SIG-M5 treated with dmso at 0.1 percent for 504 hours (cell line): ENCODE measurements around the gene CCDC175.

Experiments used
- DNase-seq: peaks from one replicate; lab custom pipeline; 2025; ENCODE audit not compliant: unreplicated experiment; lab: John Stamatoyannopoulos, UW

Gene CCDC175

GRCh38 chr14:59482541-59483331 is 93.9 kb downstream of the CCDC175 start:
- DNase-seq: no peak

- no peak for DNase-seq
Observed at GRCh38 chr14:59481871-59482540, 94.6 kb downstream of the CCDC175 start.

GRCh38 chr14:59481407-59481806 is 95.2 kb downstream of the CCDC175 start:
- DNase-seq: no peak

GRCh38 chr14:59480166-59480565 is 96.4 kb downstream of the CCDC175 start:
- no peak for DNase-seq

GRCh38 chr14:59478540-59478939 is 98.1 kb downstream of the CCDC175 start:
- no peak for DNase-seq

GRCh38 chr14:59475709-59476108 is 100.9 kb downstream of the CCDC175 start:
- DNase-seq: no peak

- DNase-seq: no peak
Observed at GRCh38 chr14:59474172-59474571, 102.4 kb downstream of the CCDC175 start.

- no peak for DNase-seq
Observed at GRCh38 chr14:59465316-59466135, 111.1 kb downstream of the CCDC175 start, which contains the start of gene GPR135. Gene GPR135 (minus strand): TSS chr14:59465380. CDS start chr14:59465226, 154 bp downstream.

- no peak for DNase-seq
Observed at GRCh38 chr14:59464486-59465315, 111.9 kb downstream of the CCDC175 start.

- DNase-seq: no peak
Observed at GRCh38 chr14:59463787-59464485, 112.7 kb downstream of the CCDC175 start.

- DNase-seq: no peak
Observed at GRCh38 chr14:59461891-59462290, 114.7 kb downstream of the CCDC175 start.

- DNase-seq: no peak
Observed at GRCh38 chr14:59460378-59460777, 116.2 kb downstream of the CCDC175 start.

- no peak for DNase-seq
Observed at GRCh38 chr14:59458486-59458885, 118.1 kb downstream of the CCDC175 start.

- no peak for DNase-seq
Observed at GRCh38 chr14:59455411-59455810, 121.2 kb downstream of the CCDC175 start.
